CD14-positive monocyte (primary cell): ENCODE measurements around the gene CFAP300. TPM values are rescaled to one million over a fixed set of nuclear protein-coding genes. Genes with fewer than 3 reads are reported as not detected.

Experiments used
- DNase-seq, 3 donors: peaks; one replicate each; pipeline ENCODE4 v3.0.0-alpha.2; 2011 to 2022
- H2AFZ ChIP-seq: 2 replicates; pipeline ENCODE4 v1.6.0; 2012; ENCODE audit warnings: mild to moderate bottlenecking, low read depth, low read length, inconsistent platforms; ENCODE audit not compliant: insufficient read depth, poor library complexity, severe bottlenecking
- H3K27ac ChIP-seq, 2 donors: 1 replicate in 1 of 2; 2 replicates in 1 of 2; pipeline ENCODE4 v1.5.1; 2012 to 2013; ENCODE audit warnings: low read length in 2 of 2, control low read depth in 1 of 2, inconsistent platforms in 1 of 2, low read depth in 1 of 2, mild to moderate bottlenecking in 1 of 2
- H3K27me3 ChIP-seq, 2 donors: one replicate each; pipeline versions ENCODE4 v1.6.0 to v1.6.1; 2011 to 2013; ENCODE audit warnings: low read length in 2 of 2; ENCODE audit not compliant: control insufficient read depth in 2 of 2, insufficient read depth in 2 of 2
- H3K36me3 ChIP-seq, 2 donors: replicated peaks in 1 of 2; 1 replicate in 1 of 2; 2 replicates in 1 of 2; pipeline versions ENCODE4 v1.5.1 to v1.6.1; 2012 to 2013; ENCODE audit warnings: low read length in 2 of 2, control low read depth in 1 of 2, inconsistent platforms in 1 of 2, mild to moderate bottlenecking in 1 of 2; ENCODE audit not compliant: insufficient read depth in 2 of 2, control insufficient read depth in 1 of 2
- H3K4me1 ChIP-seq, 2 donors: 1 replicate in 1 of 2; 2 replicates in 1 of 2; pipeline versions ENCODE4 v1.5.1 to v1.6.1; 2012 to 2013; ENCODE audit warnings: low read length in 2 of 2, control low read depth in 1 of 2, inconsistent platforms in 1 of 2, mild to moderate bottlenecking in 1 of 2, moderate library complexity in 1 of 2; ENCODE audit not compliant: insufficient read depth in 2 of 2, control insufficient read depth in 1 of 2
- H3K4me2 ChIP-seq: replicated peaks from 2 replicates; pipeline ENCODE3; 2012; ENCODE audit warnings: low read length, moderate library complexity, mild to moderate bottlenecking; ENCODE audit not compliant: poor library complexity, severe bottlenecking; ENCODE audit errors: extremely low read depth
- H3K4me3 ChIP-seq, 3 experiments: fragments of 200-600 bp in 1 of 3; sonication (generic) in 1 of 3; replicated peaks in 1 of 3; 1 replicate in 2 of 3; 2 replicates in 1 of 3; pipeline ENCODE4 v1.5.1; 2011 to 2013; ENCODE audit warnings: low read length in 3 of 3, mild to moderate bottlenecking in 3 of 3, control low read depth in 2 of 3, low read depth in 2 of 3, inconsistent platforms in 1 of 3, moderate library complexity in 1 of 3
- H3K79me2 ChIP-seq: 2 replicates; pipeline ENCODE4 v1.6.0; 2012; ENCODE audit warnings: mild to moderate bottlenecking, control low read depth, inconsistent platforms, low read length, moderate library complexity; ENCODE audit not compliant: insufficient read depth
- H3K9ac ChIP-seq: 2 replicates; pipeline ENCODE4 v1.6.0; 2017; ENCODE audit warnings: low read length, mild to moderate bottlenecking; ENCODE audit not compliant: insufficient read depth, poor library complexity, severe bottlenecking
- H3K9me3 ChIP-seq, 2 donors: replicated peaks in 1 of 2; 1 replicate in 1 of 2; 2 replicates in 1 of 2; pipeline versions ENCODE4 v1.5.1 to v1.6.1; 2012 to 2013; ENCODE audit warnings: low read length in 2 of 2, control low read depth in 1 of 2; ENCODE audit not compliant: control insufficient read depth in 1 of 2, insufficient read depth in 1 of 2
- H4K20me1 ChIP-seq: 2 replicates; pipeline ENCODE4 v1.6.0; 2012; ENCODE audit warnings: mild to moderate bottlenecking, low read length, control low read depth, moderate library complexity; ENCODE audit not compliant: insufficient read depth
- H3K27ac Mint-ChIP-seq, 7 donors: one replicate each; pipeline ENCODE4 v1.8.0; 2020; ENCODE audit warnings: mild to moderate bottlenecking in 7 of 7, mixed read lengths in 7 of 7, moderate library complexity in 6 of 7, inconsistent platforms in 2 of 7
- H3K27me3 Mint-ChIP-seq, 3 donors: one replicate each; pipeline ENCODE4 v1.8.0; 2021 to 2022; ENCODE audit warnings: low read depth in 3 of 3, mild to moderate bottlenecking in 3 of 3, mixed read lengths in 3 of 3, moderate library complexity in 3 of 3, inconsistent platforms in 1 of 3
- H3K36me3 Mint-ChIP-seq, 2 donors: one replicate each; pipeline ENCODE4 v1.8.0; 2020; ENCODE audit warnings: mixed read lengths in 2 of 2, inconsistent platforms in 1 of 2, mild to moderate bottlenecking in 1 of 2
- H3K4me1 Mint-ChIP-seq: one replicate; pipeline ENCODE4 v1.8.0; 2020; ENCODE audit warnings: mild to moderate bottlenecking, mixed read lengths
- H3K4me3 Mint-ChIP-seq, 2 donors: one replicate each; pipeline ENCODE4 v1.8.0; 2020; ENCODE audit warnings: mild to moderate bottlenecking in 2 of 2, mixed read lengths in 2 of 2, moderate library complexity in 1 of 2
- H3K9me3 Mint-ChIP-seq, 7 donors: one replicate each; pipeline ENCODE4 v1.8.0; 2020 to 2022; ENCODE audit warnings: mixed read lengths in 7 of 7, mild to moderate bottlenecking in 6 of 7, moderate library complexity in 6 of 7, inconsistent platforms in 2 of 7
- WGBS: methylation state at CpG from one replicate; pipeline ENCODE4 v1.1.5; 2013; ENCODE audit warnings: missing lambda C conversion rate; ENCODE audit not compliant: insufficient coverage; 5-methylcytosine and 5-hydroxymethylcytosine counted together
- intact Hi-C, 2 donors: fragments of 100-400 bp; cut with micrococcal nuclease; formaldehyde crosslinking; loops; one replicate each; pipeline versions ENCODE4 v1.15.0 to v1.15.1; 2023
- polyA plus RNA-seq, 3 donors: library from polyadenylated mRNA; depleted of rRNA in 1 of 3; unstranded in 2 of 3; stranded (reverse) in 1 of 3; fragments of 300-500 nt in 2 of 3; fragments of >200 nt in 1 of 3; fragmentation: Illumina TruSeq in 2 of 3; gene quantifications; 1 replicate in 2 of 3; 2 replicates in 1 of 3; pipeline ENCODE4 v1.2.3, GENCODE V29; 2012 to 2021
- TF ChIP-seq, protein P1 (sequence below): fragments of 200-600 bp; IDR thresholded peaks from one replicate; pipeline ENCODE4 v1.8.0; 2022; ENCODE audit warnings: antibody characterized with exemption, mild to moderate bottlenecking

The CFAP300 gene
- polyA plus RNA-seq, 3 donors, result not detected

GRCh38 chr11:102110761-102111010 is 63.4 kb downstream of the CFAP300 start:
- Histone ChIP-seq H3K79me2 (no peaks in the 10 kb centered on the region), H3K36me3 (no peaks in the 10 kb centered on the region), H3K27me3 (peaks cover 88 to 89% of the 10 kb centered on the region in 2 donors), H2AFZ (peak overlapping the region; percentile 81), H3K27ac (no peak overlapping the region), H3K4me3 (peak overlapping the region in 1 of 3 experiments; percentile 77), H3K4me2 (peak overlapping the region; percentile 82), H3K4me1 (peaks cover 16 to 24% of the 10 kb centered on the region in 2 donors), H3K9ac (no peak overlapping the region), H4K20me1 (no peaks in the 10 kb centered on the region), H3K9me3 (peaks cover 3 to 18% of the 10 kb centered on the region in 2 donors)
- peaks cover 2 to 5% of the 10 kb centered on the region in 2 donors for H3K36me3 Mint-ChIP-seq
- no peak for DNase-seq
- no peak overlapping the region for H3K27ac Mint-ChIP-seq
- intact Hi-C loops, result no loop called here
- TF ChIP-seq, protein P1, sequence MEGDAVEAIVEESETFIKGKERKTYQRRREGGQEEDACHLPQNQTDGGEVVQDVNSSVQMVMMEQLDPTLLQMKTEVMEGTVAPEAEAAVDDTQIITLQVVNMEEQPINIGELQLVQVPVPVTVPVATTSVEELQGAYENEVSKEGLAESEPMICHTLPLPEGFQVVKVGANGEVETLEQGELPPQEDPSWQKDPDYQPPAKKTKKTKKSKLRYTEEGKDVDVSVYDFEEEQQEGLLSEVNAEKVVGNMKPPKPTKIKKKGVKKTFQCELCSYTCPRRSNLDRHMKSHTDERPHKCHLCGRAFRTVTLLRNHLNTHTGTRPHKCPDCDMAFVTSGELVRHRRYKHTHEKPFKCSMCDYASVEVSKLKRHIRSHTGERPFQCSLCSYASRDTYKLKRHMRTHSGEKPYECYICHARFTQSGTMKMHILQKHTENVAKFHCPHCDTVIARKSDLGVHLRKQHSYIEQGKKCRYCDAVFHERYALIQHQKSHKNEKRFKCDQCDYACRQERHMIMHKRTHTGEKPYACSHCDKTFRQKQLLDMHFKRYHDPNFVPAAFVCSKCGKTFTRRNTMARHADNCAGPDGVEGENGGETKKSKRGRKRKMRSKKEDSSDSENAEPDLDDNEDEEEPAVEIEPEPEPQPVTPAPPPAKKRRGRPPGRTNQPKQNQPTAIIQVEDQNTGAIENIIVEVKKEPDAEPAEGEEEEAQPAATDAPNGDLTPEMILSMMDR, result no peak
- peaks cover 0 to 32% (median 8%) of the 10 kb centered on the region in 7 donors for H3K9me3 Mint-ChIP-seq
- WGBS, result under 1% methylated on average over 31 of the region's 31 CpGs
- peak overlapping the region; percentile 39 to 60 for H3K4me3 Mint-ChIP-seq
- peaks cover 12% of the 10 kb centered on the region for H3K4me1 Mint-ChIP-seq
- H3K27me3 Mint-ChIP-seq, result peaks cover 72 to 90% (median 87%) of the 10 kb centered on the region in 3 donors

GRCh38 chr11:102111011-102111786 is 64.0 kb downstream of the CFAP300 start:
- Mint-ChIP-seq H3K27me3 (peaks cover 75 to 90% (median 84%) of the 10 kb centered on the region in 3 donors), H3K4me3 (peak overlapping the region; percentile 39 to 78), H3K9me3 (peaks cover 0 to 27% (median 8%) of the 10 kb centered on the region in 7 donors), H3K36me3 (peaks cover 2 to 5% of the 10 kb centered on the region in 2 donors), H3K4me1 (peaks cover 12% of the 10 kb centered on the region), H3K27ac (no peak overlapping the region)
- no peaks in the 10 kb centered on the region for H4K20me1 ChIP-seq
- peaks cover 16 to 24% of the 10 kb centered on the region in 2 donors for H3K4me1 ChIP-seq
- intact Hi-C loops, result no loop called here
- DNase-seq, result no peak
- H3K9me3 ChIP-seq, result peaks cover 3 to 18% of the 10 kb centered on the region in 2 donors
- H3K4me2 ChIP-seq, result peak overlapping the region; percentile 82
- peaks cover 92% of the 10 kb centered on the region in 2 donors for H3K27me3 ChIP-seq
- peak overlapping the region in 1 of 3 experiments; percentile 77 for H3K4me3 ChIP-seq
- peak overlapping the region; percentile 81 for H2AFZ ChIP-seq
- H3K27ac ChIP-seq, result no peak overlapping the region
- 5% methylated on average over 34 of the region's 61 CpGs for WGBS
- no peaks in the 10 kb centered on the region for H3K36me3 ChIP-seq
- TF ChIP-seq, protein P1, result no peak
- H3K9ac ChIP-seq, result no peak overlapping the region
- no peaks in the 10 kb centered on the region for H3K79me2 ChIP-seq
